ENCODE data around the gene POLR3A.

GRCh38 chr10:78063236-78063635 lies 33.9 kb upstream of the POLR3A start:
- no peak for TF ChIP-seq EZH2 (IDR thresholded peaks at IDR 0.05; ENCODE audit: low read length, missing control alignments)
- TF ChIP-seq CTCF (conservative IDR thresholded peaks at IDR 0.05 in 1 of 2, IDR thresholded peaks at IDR 0.05 in 1 of 2; ENCODE audit: low read depth in 1 of 2, low read length in 2 of 2): no peak

All from fibroblast of lung (primary cell).